OCI-LY7 (cell line): ENCODE data around the gene TMEM273. TPM values are rescaled to one million over a fixed set of nuclear protein-coding genes. Genes with fewer than 3 reads are reported as not detected.

Source experiments
- BruUV-seq: library from RNA; stranded (reverse); fragments of 400-500 nt; replicated peaks from 2 replicates; lab custom pipeline; 2021; lab: Mats Ljungman, UMichigan
- CTCF ChIA-PET: fragments of 300-600 bp; sonication (Branson Sonifier 250); formaldehyde crosslinking; loops from one replicate; lab custom pipeline; 2022; ENCODE audit warnings: antibody characterized with exemption; ENCODE audit not compliant: unreplicated experiment; lab: Charles Lee
- POLR2A ChIA-PET: fragments of 300-600 bp; sonication (Branson Sonifier 250); formaldehyde crosslinking; loops from one replicate; lab custom pipeline; 2022; ENCODE audit warnings: antibody characterized with exemption; lab: Charles Lee
- DNase-seq: peaks from one replicate; pipeline ENCODE4 v3.0.0-alpha.2; 2015; ENCODE audit warnings: low spot score
- H2AFZ ChIP-seq: fragments of 200-600 bp; sonication (generic), shearing (Covaris generic); 2 replicates; pipeline ENCODE4 v1.6.1; 2014; ENCODE audit warnings: mild to moderate bottlenecking, antibody characterized with exemption, low read length, moderate library complexity
- H3K27ac ChIP-seq: fragments of 200-600 bp; sonication (generic); 2 replicates; pipeline ENCODE4 v1.5.1; 2014; ENCODE audit warnings: mixed run types, low read depth, mild to moderate bottlenecking, moderate library complexity, low read length, inconsistent platforms; ENCODE audit not compliant: poor library complexity, severe bottlenecking
- H3K36me3 ChIP-seq: fragments of 200-600 bp; sonication (generic); 2 replicates; pipeline ENCODE4 v1.6.1; 2014; ENCODE audit warnings: mild to moderate bottlenecking, antibody characterized with exemption, low read length, moderate library complexity, mixed read lengths; ENCODE audit not compliant: insufficient read depth
- H3K4me1 ChIP-seq: fragments of 200-600 bp; sonication (generic); 2 replicates; pipeline ENCODE4 v1.5.1; 2014; ENCODE audit warnings: mild to moderate bottlenecking, low read length; ENCODE audit not compliant: insufficient read depth, poor library complexity, severe bottlenecking
- H3K4me2 ChIP-seq: fragments of 200-600 bp; sonication (generic); 2 replicates; pipeline ENCODE4 v1.6.1; 2014; ENCODE audit warnings: mild to moderate bottlenecking, low read length
- H3K4me3 ChIP-seq: fragments of 200-600 bp; sonication (generic); 2 replicates; pipeline ENCODE4 v1.5.1; 2014; ENCODE audit warnings: mild to moderate bottlenecking, low read depth, low read length; ENCODE audit not compliant: poor library complexity, severe bottlenecking
- H3K79me2 ChIP-seq: fragments of 200-600 bp; sonication (generic); 2 replicates; pipeline ENCODE4 v1.6.1; 2016; ENCODE audit warnings: low read depth, mild to moderate bottlenecking, low read length, moderate library complexity, mixed read lengths; ENCODE audit not compliant: insufficient read depth
- H3K9me2 ChIP-seq: fragments of 200-600 bp; sonication (generic); 2 replicates; pipeline ENCODE4 v1.6.1; 2016; ENCODE audit warnings: mild to moderate bottlenecking, low read length, mixed read lengths; ENCODE audit not compliant: insufficient read depth
- H3K9me3 ChIP-seq: fragments of 200-600 bp; sonication (generic); 2 replicates; pipeline ENCODE4 v1.6.1; 2014; ENCODE audit warnings: mild to moderate bottlenecking, mixed run types, low read length, mixed read lengths
- H4K20me1 ChIP-seq: fragments of 200-600 bp; sonication (generic); 2 replicates; pipeline ENCODE4 v1.6.1; 2014; ENCODE audit warnings: mild to moderate bottlenecking, antibody characterized with exemption, low read length, moderate library complexity, mixed read lengths; ENCODE audit not compliant: insufficient read depth
- EZH2phosphoT487 ChIP-seq: fragments of 200-600 bp; sonication (generic); IDR thresholded peaks from 2 replicates; pipeline ENCODE4 v1.6.1; 2018; ENCODE audit warnings: low read depth, borderline replicate concordance, mild to moderate bottlenecking, mixed run types, antibody characterized with exemption, low read length, moderate library complexity, mixed read lengths
- intact Hi-C: fragments of 100-400 bp; cut with micrococcal nuclease; formaldehyde crosslinking; loops from one replicate; pipeline ENCODE4 v1.10.0; 2022; ENCODE audit not compliant: unreplicated experiment
- total RNA-seq, 2 experiments: library from RNA; depleted of rRNA in 1 of 2; stranded (reverse); fragments of >200 nt in 1 of 2; shearing (Covaris generic) in 1 of 2; gene quantifications; 2 replicates each; pipeline ENCODE4 v1.2.3, GENCODE V29; 2014 to 2022
- TF ChIP-seq, protein P1 (sequence below): fragments of 200-600 bp; sonication (generic); conservative IDR thresholded peaks from 2 replicates; pipeline ENCODE4 v1.5.1; 2014; ENCODE audit warnings: mild to moderate bottlenecking, antibody characterized with exemption, low read length, moderate library complexity, mixed read lengths

TMEM273 gene
- total RNA-seq, 2 experiments from 2014 or later: 0.82 to 1.8 TPM

DNA sequence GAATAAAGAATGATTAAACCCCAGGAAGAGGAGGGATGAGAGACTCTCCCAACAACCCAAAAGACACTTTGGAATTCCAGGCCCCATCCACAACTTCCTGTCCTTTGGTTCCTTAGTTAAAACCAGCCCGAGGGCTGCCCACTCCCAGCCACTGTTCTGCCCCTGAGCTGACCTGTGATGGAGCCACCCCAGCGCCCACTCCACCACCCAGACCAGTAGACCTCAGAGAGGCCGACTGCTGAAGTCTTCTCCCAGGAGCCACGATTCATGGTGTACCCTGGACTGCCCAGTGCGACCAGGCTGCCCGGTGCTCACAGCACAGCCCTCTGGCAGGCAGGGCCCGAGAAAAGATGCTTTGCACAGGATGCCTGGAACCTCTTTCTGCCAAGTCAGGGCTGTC is 79.5 kb downstream of the TMEM273 start:
- Histone ChIP-seq H3K79me2 (no peaks in the 10 kb centered on the region), H3K4me1 (peaks cover 4% of the 10 kb centered on the region), H3K9me3 (no peaks in the 10 kb centered on the region), H2AFZ (no peak overlapping the region), H4K20me1 (no peaks in the 10 kb centered on the region), H3K36me3 (no peaks in the 10 kb centered on the region), H3K27ac (no peak overlapping the region), H3K4me2 (no peak overlapping the region), H3K4me3 (no peak overlapping the region), H3K9me2 (no peaks in the 10 kb centered on the region)
- ChIA-PET CTCF (no interaction called here), POLR2A (no interaction called here)
- intact Hi-C loops: no loop called here
- no peak for DNase-seq
- BruUV-seq: no TSS peak
- TF ChIP-seq, protein P1, sequence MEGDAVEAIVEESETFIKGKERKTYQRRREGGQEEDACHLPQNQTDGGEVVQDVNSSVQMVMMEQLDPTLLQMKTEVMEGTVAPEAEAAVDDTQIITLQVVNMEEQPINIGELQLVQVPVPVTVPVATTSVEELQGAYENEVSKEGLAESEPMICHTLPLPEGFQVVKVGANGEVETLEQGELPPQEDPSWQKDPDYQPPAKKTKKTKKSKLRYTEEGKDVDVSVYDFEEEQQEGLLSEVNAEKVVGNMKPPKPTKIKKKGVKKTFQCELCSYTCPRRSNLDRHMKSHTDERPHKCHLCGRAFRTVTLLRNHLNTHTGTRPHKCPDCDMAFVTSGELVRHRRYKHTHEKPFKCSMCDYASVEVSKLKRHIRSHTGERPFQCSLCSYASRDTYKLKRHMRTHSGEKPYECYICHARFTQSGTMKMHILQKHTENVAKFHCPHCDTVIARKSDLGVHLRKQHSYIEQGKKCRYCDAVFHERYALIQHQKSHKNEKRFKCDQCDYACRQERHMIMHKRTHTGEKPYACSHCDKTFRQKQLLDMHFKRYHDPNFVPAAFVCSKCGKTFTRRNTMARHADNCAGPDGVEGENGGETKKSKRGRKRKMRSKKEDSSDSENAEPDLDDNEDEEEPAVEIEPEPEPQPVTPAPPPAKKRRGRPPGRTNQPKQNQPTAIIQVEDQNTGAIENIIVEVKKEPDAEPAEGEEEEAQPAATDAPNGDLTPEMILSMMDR: no peak
- TF ChIP-seq EZH2phosphoT487: no peak

DNA sequence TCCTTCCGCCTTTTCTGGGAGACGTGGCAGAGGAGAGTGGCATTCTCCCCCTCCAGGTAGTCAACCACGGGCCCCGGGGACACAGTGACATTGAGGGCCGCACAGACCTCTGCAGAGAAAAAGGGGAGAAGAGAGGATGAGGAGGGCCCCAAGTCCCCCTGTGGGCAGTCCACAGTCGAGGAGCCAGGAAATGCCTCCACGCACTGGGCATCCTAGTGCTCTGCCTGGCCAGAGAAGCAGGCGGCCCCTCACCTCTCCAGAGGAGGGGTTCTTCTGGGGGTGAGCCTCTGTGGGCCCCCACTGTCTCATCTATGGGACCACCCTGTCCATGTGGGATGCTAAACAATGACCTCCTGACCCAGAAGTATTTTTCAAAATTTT is 80.3 kb downstream of the TMEM273 start:
- DNase-seq: no peak
- H4K20me1 ChIP-seq: no peaks in the 10 kb centered on the region
- intact Hi-C loops: no loop called here
- H3K4me2 ChIP-seq: no peak overlapping the region
- H3K79me2 ChIP-seq: no peaks in the 10 kb centered on the region
- H2AFZ ChIP-seq: no peak overlapping the region
- H3K27ac ChIP-seq: no peak overlapping the region
- no TSS peak for BruUV-seq
- TF ChIP-seq EZH2phosphoT487: no peak
- TF ChIP-seq, protein P1: no peak
- H3K36me3 ChIP-seq: no peaks in the 10 kb centered on the region
- H3K9me3 ChIP-seq: no peaks in the 10 kb centered on the region
- H3K4me3 ChIP-seq: no peak overlapping the region
- H3K9me2 ChIP-seq: no peaks in the 10 kb centered on the region
- CTCF ChIA-PET: no interaction called here
- POLR2A ChIA-PET: no interaction called here
- peaks cover 2% of the 10 kb centered on the region for H3K4me1 ChIP-seq

DNA sequence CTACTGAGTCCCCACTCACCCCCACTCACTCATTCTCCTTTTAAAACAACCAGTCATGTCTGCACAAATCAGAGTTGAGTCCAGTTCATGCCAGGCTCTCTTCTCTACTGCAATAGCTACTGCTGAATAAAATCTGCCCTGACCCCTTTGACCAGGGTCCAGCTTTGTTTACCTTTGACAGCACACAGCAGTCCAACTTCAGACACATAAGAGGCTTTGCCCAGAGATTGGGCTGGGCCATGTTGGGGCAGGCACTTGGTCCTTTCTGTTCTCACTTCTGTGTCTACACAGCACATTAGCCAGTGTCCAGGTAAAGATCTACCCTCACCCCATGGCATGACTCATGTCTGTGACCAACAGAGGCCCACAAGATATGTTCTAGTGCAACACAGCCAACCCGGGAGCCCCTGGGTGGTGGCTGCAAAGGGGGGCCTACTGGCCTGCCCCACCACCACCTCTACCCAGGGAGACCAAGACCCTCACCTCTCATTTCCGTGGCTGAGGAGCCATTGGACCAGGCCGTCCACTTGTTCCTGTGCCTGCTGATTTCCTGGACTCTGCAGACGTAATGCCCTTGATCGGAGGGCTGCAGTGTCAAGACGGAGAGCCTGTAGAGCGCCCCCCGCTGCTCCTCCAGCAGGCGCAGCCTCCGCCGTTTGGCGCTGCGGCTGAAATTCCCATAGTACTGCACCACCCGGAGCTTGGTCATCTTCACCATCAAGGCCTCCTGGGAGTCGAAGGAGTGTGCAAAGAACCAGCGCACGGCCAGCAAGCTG is 80.9 kb downstream of the TMEM273 start:
- no peak overlapping the region for H3K4me2 ChIP-seq
- no peak overlapping the region for H3K27ac ChIP-seq
- BruUV-seq: no TSS peak
- ChIA-PET POLR2A (no interaction called here), CTCF (no interaction called here)
- H2AFZ ChIP-seq: no peak overlapping the region
- intact Hi-C loops: no loop called here
- no peak overlapping the region for H3K4me3 ChIP-seq
- H3K9me3 ChIP-seq: no peaks in the 10 kb centered on the region
- no peaks in the 10 kb centered on the region for H3K9me2 ChIP-seq
- no peak for TF ChIP-seq EZH2phosphoT487
- DNase-seq: no peak
- H3K79me2 ChIP-seq: no peaks in the 10 kb centered on the region
- no peaks in the 10 kb centered on the region for H3K36me3 ChIP-seq
- H3K4me1 ChIP-seq: no peaks in the 10 kb centered on the region
- H4K20me1 ChIP-seq: no peaks in the 10 kb centered on the region
